ENCODE results near the gene TIMP2. TPM values are rescaled to one million over a fixed set of nuclear protein-coding genes. Genes with fewer than 3 reads are reported as not detected.
A peak's percentile ranks its signal among the peaks of the same experiment; 100 is the strongest.

Gene TIMP2
- total and polyA plus RNA-seq, 2 of the 13 experiments (the other 11 are each of a cell fraction or from before 2014, with no cell fraction given): 3.8 to 8.5 TPM

- in situ Hi-C loops (cut with HindIII; ENCODE audit: extremely low pct_ligation_motif_present, low pct_unique_long_range_greater_than_20kb): no loop called here
- no peak overlapping the region for H3K9ac ChIP-seq (ENCODE audit: insufficient read depth, low read depth, low read length)
- FAIRE-seq (no peak), ATAC-seq (no peak), DNase-seq (ENCODE audit: low spot score) (no peak)
- no peaks in the 10 kb centered on the region for H3K27me3 ChIP-seq (ENCODE audit: control insufficient read depth in 1 of 2, insufficient read depth in 2 of 2, low read length in 2 of 2)
- H4K20me1 ChIP-seq (ENCODE audit: insufficient read depth, low read length): no peaks in the 10 kb centered on the region
- H3K4me1 ChIP-seq (ENCODE audit: insufficient read depth, low read length): no peaks in the 10 kb centered on the region
- POLR2A ChIA-PET: no interaction called here
- intact Hi-C loops (cut with micrococcal nuclease; ENCODE audit: unreplicated experiment): no loop called here
- H3K36me3 ChIP-seq (replicated peaks in 1 of 2; ENCODE audit: control insufficient read depth in 1 of 2, insufficient read depth in 2 of 2, low read length in 2 of 2): peaks cover 57 to 97% of the 10 kb centered on the region in 2 experiments
- H3K9me3 ChIP-seq (ENCODE audit: low read length): no peaks in the 10 kb centered on the region
- H3K4me3 ChIP-seq (replicated peaks in 1 of 3; ENCODE audit: insufficient read depth in 1 of 3, low read depth in 2 of 3, low read length in 3 of 3): no peak overlapping the region
- WGBS (ENCODE audit: low lambda C conversion rate): 96% methylated on average over 7 of the region's 7 CpGs
- H2AFZ ChIP-seq (ENCODE audit: low read length): no peak overlapping the region
- no peak overlapping the region for H3K4me2 ChIP-seq (ENCODE audit: low read depth, low read length)
- H3K79me2 ChIP-seq (ENCODE audit: insufficient read depth, low read length): no peaks in the 10 kb centered on the region
- no peak for TF ChIP-seq ZNF329 (CRISPR knock-in tag; IDR thresholded peaks at IDR 0.05; ENCODE audit: low read depth)
- TF ChIP-seq SSRP1 (CRISPR knock-in tag; IDR thresholded peaks at IDR 0.05): 0 out of 2 replicates have a peak, but pooled peaks have one; percentile 51
- 0 out of 2 replicates have a peak, but pooled peaks have one; percentile 28 for TF ChIP-seq ZBTB2 (CRISPR knock-in tag; IDR thresholded peaks at IDR 0.05; ENCODE audit: low read depth)
- TF ChIP-seq, protein P1, sequence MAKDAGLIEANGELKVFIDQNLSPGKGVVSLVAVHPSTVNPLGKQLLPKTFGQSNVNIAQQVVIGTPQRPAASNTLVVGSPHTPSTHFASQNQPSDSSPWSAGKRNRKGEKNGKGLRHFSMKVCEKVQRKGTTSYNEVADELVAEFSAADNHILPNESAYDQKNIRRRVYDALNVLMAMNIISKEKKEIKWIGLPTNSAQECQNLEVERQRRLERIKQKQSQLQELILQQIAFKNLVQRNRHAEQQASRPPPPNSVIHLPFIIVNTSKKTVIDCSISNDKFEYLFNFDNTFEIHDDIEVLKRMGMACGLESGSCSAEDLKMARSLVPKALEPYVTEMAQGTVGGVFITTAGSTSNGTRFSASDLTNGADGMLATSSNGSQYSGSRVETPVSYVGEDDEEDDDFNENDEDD (CRISPR knock-in tag; IDR thresholded peaks at IDR 0.05; ENCODE audit: borderline replicate concordance): no peak
- peak; percentile 36 for TF ChIP-seq RBM22 (optimal IDR thresholded peaks at IDR 0.05; ENCODE audit: low read length)
- TF ChIP-seq NONO (IDR thresholded peaks at IDR 0.05): no peak
- 0 out of 2 replicates have a peak, but pooled peaks have one; percentile 20 for TF ChIP-seq NONO (CRISPR knock-in tag; conservative IDR thresholded peaks at IDR 0.05)
- TF ChIP-seq POLR2A (IDR thresholded peaks at IDR 0.05; ENCODE audit: insufficient read depth in 1 of 2, low read depth in 2 of 2, low read length in 2 of 2): peak in 1 of 2 experiments; percentile 36; a peak in 1 of 4 replicates
- no peak overlapping the region for H3K27ac ChIP-seq (ENCODE audit: extremely low read length, insufficient read depth, low read length)
- no TSS peak for BruUV-seq (replicated peaks)
- CTCF ChIA-PET (ENCODE audit: low intra/inter-chr PET ratio, low total read pairs): no interaction called here
Observed at GRCh38 chr17:78815696-78816095, 109.5 kb downstream of the TIMP2 start.
